NCI-H2029 treated with DMSO at 0.1 percent for 48 hours (cell line): Measurements from ENCODE around the gene CROCC2.

ENCODE experiments used
- DNase-seq: peaks from one replicate; lab custom pipeline; 2025; lab: John Stamatoyannopoulos, UW

Gene CROCC2

DNA sequence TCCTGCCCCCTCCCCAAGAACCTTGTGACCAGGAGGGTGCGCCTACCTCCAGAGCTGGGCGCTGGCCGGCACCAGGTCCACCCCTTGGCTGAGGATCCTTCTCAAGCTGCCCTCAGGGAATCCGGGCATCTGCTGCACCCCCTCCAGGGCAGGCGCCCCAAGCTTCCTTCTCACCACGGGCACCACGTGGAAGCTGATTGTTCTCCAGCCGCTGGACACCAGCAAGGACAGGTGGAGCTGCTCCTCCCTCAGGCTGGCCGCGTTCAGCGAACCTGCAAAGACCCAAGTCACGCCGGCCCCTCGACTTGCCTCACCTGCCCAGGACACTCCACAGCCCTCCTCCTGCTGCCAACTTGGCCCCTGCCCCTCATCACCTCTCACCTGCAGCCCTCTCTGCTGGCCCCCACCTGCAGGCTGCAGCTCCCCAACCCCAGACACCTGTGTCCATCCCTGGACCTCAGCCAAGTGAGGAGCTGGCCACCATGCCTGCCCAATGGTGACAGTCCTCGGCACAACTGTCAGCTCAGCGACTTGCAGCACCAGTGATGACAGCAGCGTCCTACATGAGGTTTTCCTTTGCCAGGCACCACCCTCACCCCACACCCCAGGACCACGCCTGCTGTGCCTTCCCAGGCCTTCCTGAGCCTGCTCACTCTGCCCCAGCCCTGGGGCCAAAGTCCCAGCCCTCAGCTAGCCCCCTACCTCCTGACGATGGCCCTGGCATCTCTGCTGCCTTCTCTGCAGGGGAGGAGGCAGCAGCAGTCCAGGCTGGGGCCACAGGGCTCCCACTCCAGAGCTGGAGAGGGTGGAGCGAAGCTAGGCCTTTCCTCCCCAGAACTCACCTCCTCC is 14.4 kb upstream of the CROCC2 start:
- no peak for DNase-seq

DNA sequence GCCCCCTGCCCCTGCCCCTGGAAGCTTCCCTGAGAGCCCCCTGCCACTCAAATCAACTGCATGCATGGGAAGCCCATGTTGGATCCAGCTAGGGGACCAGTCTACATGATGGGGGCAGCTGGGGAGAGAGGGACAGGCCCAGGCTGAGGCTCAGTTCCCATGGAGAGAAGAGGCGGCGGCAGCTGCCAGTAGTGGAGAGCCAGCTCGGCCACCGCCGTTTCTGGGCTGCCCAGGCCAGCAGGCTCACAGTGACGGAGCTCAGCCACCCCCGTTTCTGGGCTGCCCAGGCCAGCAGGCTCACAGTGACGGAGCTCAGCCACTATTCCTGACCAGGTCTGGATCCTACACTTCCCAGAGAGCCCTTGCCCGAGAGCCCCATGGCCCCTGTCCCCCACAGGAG is 13.8 kb upstream of the CROCC2 start:
- DNase-seq: no peak

DNA sequence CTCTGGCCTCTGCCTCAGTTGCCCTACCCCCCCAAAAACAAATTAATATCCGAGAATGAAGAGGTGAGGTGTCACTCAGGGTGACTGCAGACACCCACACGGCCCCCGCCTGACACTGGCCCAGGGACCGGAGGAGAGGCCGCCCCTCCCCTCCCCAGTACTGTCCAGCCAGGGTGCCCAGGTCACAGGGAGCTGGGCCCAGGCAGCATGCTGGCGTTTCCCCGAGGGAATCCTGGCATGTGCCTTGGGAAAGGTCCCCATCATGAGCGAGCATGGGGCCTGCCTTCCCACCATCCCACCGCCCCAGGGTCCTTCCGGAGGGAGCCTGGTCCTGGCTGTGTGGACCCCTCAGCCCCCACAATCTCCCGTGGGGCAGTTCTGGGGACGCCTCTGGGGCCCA is 13.2 kb upstream of the CROCC2 start:
- DNase-seq: no peak

DNA sequence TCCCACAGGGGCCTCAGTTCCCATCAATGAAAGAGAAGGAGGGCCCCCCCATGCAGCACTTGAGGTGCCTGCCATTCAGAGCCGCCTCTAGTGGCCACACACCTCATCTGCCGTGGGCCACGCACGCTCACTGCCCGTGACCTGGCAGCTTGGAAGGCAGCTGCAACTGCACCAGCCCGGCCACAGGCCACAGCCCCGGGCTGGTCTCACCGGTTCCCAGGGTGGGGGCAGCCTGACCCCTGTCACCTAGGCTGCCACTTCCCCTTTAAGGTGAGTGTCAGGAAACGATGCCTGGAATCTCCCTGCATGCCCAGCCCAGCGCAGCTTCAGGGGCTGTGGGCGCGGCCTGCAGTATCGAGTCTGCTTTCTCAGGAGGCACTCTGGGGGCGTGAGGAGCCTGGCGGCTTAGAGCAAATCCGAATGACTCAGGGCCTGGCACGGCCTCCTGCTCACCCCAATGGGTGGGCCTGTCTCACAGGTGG is 12.7 kb upstream of the CROCC2 start:
- DNase-seq: no peak

DNA sequence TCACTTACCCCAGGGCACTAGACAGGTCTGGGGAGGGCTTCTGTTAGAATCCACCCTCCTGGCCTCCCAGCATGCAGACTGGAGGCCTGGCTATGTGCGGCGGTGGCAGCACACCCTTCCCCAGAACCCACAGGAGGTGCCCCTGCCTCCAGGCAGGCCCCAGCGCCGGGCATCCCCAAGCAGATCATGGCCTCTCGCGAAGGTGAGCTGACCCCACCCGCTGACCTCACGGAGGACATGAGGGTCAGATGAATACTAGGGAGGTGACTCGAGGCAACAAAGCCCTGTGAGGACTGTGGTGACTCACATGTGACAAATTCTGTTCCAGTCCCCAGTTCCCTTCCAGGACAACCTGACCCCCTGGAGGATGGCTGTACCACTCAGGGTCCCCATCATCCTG is 12.1 kb upstream of the CROCC2 start:
- DNase-seq: no peak

DNA sequence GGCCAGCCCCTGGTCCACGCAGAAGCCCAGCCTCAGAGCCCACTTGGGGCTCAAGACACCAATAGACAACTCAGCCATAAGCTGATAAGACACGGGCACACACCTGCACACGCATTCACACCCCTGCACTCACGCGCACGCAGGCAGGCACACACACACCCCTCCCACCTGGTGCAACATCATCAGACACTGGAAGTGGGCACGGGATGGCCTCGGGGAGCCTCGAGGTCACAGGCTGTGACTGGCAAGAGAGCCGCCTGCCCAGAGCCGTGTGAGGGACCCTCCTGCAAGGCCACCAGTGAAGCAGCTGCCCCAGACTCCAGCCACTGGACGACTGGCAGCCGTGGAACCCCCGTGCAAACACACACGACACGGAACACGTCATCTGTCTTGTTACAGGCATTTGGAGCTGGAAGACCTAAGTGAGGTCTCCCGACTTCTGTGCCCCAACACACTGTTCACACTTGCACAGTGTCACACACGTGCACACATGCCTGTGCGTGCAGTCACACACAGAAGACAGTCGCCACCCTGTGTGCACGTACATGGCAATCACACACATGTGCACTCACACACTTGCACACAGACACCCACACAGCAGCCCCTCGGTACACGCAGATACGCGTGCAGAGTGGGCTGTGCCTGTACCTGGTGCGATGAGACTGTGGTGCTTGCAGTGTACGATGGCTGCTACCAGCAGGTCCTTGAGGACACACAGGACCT is 11.1 kb upstream of the CROCC2 start:
- no peak for DNase-seq

DNA sequence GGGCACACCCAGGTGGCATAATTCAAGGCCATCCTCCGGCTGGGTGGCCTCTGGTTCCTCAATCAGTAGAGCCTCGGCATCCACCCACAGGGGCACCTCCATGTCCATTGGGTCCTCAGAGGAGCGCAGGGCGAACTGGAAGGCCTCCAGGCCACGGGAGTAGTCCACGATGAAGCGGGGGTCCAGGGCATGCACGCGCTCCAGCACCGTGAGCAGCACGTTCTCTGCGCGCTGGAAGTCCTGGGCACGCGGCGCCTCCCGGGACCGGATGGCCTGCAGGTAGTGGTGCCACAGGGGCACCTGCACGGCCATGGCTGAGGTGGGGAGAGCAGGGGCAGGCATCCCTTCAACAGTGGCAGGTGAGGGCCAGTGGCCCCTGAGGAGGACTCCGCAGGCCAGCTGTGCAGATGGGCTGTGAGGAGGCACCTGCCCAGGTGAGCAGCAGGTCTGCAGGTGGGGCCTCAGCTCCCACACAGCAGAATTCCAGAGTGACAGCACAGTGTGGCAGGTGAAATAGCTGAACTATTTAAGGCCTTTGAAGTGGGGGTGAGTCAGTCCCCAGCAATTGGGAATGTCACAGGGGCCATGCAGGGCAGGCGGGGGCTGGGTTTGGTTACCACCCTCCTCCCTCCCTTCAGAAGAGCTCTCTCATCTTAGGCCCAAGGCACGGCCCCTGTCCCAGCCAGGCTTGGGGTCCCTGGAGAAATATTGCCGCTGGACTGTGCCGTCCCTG is 10.3 kb upstream of the CROCC2 start, which contains the start of gene MAB21L4:
MAB21L4 (minus strand) TSS at position 501 of the 733 bp plus-strand sequence; CDS start at position 342, 159 bp downstream.
- no peak for DNase-seq

DNA sequence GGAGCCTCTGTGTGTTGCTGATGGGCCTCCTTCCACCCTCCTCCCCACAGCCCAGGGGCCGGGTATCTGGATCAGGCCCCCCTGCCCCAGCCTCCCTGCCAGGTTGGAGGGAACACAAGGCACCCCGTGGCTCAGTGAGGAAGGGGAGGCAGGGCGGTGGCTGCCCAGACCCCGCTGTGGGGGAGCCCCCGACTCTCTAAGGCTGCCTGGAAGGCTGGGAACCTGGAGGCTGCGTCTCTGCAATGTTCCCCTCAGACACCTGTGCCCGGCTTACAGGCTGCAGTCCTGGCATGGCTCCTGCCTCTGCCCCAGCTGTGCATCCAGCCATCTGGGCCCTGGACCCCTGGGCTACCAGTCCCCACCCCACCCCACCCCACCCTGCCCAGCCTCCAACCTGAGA is 9.7 kb upstream of the CROCC2 start:
- no peak for DNase-seq

DNA sequence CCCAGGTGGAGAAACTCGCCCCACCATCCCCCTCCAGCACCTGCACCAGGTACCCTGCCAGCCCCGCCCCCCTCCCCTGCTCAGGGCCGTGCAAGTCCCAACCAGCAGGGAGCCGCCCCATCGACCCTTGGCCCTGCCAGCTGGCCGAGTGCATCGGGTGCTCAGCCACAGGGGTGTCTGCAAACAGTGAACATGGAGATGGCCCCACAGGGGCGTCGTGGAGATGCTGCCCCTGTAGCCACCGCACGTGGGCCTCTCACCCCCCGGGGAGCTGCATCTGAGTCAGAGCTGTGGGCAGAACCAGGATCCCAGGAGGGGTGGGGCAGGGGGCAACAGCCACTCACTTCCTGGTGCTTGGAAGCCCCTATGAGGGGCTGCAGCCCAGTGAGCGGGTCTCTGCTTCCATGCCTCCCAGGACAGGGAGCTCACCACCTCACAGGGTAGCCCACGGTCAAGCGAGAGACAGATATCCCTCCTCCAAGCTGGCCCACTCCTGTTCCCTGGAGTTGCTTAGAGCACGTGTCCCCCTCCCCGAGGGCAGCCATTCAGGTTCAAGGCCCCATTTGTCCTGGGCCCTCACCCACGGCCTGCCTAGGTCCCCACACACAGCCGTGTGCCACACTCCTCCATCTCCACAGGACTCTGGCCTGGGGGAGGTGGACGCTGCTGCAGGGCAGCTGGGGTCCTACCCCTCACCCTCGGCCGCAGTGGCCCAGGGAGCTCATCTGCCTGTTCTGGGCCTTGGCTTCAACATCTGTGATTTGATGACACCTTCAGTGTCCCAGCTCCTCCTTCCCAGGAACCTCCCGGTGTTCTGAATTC is 9.1 kb upstream of the CROCC2 start:
- DNase-seq: no peak

DNA sequence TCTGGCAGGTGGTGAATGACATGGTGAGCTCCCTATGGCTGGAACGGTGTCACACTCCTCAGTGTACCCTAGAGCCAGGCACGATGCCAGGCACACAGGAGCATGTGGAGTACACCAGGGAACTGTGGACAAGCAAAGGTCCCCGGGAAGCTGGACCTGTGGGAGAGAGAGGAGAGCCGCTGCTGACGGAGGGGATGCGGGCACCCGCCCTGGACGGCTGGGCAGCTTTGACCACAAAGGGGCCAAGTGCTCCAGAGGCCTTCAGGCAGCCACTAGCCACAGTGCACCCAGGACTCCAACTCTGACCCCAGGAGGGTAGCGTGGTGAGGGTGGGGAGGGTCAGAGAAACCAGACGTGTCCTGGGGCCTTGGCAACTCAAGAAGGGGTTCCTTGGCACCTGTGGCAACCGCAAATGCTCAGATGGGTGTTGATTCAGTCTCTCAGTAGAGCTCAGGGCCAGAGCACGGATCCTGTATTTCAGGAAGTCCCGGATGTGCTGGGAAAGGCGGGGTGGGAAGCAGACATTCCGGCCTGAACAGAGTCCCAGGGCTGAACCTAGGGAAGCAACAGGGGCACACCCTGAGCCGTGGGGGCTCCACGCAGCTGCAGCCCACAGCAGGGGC is 7.9 kb upstream of the CROCC2 start:
- no peak for DNase-seq

DNA sequence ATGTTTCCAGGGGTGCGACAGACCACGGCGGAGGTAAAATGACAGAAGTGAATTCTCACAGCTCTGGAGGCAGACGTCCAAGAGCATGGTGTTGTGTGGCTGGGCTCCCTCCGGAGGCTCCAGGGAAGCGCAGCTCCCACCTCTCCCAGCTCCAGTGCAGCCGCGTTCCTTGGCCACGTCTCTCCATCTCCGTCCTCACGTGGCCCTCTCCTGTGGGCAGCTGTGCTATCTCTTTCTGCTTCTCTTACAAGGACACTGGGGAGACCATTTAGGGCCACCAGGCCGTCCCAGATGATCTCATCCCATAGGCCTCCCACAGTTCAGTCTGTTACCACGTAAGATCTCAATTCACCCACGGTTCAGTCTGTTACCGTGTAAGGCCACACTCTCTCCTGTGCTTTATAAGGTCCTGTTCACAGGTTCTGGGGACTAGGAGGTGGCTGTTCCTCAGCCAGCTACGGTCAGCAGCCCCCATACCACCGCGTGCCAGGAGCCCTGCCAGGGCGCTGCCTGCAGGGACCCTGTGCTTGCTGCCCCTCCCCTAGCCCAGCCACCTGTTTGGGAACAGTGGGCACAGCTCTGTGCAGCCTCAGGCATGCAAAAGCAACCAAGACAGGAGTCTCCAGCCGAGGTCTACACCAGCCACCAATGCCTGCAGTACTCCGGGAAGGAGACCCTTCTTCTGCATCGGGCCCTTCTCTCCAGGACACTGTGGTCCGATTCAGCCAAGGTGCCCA is 7.2 kb upstream of the CROCC2 start:
- DNase-seq: no peak

DNA sequence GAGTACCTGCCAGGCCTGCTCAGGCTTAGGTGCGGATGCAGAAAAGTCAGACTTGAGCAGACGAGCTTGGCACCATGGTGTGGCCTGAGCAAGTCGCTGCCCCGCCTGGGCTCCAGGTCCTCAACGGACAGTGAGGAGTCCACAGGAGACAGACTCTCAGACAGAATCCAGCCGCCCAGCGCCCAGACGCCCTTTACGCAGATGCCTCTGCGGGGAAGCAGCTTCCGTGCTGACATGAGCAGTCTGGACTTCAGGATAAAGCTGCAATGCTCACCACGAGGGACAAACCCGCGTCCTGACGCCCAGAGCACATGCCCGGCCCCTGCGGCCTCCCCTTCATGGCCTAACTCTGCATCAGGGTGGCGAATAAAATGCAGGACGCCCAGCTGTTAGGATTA is 6.7 kb upstream of the CROCC2 start:
- no peak for DNase-seq

DNA sequence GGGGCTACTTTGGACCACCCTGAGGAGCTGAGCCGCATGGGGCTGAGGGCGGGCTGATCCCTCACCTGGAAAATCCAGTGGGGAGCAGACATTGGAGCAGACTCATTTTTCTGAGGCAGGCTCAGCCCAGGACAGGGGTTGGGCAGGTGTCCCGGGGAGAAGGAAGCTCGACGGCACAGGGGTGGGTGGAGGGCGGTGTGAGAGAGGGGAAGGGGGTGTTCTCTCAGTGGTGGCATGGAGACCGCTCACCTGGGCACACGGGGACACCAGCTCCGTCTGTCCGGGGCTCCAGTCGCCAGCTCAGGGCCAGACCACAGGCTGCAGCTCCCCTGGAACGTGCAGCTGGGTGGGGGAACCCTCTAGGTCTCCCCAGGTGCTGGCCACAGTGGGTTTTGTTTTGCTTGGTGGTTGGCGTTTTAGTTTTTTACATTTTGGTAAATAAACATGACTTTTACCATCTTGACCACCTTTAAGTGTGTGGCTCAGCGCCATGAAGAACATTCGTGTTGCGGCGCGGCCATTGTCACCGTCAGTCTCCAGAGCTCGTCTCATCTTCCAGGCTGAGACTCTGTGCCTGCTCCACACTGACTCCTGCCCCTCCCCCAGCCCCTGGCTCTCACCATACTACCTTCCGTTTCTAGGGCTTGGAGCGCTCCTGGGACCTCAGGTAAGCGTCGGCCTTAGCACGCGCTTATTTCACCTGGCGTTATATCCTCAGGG is 5.8 kb upstream of the CROCC2 start:
- no peak for DNase-seq

DNA sequence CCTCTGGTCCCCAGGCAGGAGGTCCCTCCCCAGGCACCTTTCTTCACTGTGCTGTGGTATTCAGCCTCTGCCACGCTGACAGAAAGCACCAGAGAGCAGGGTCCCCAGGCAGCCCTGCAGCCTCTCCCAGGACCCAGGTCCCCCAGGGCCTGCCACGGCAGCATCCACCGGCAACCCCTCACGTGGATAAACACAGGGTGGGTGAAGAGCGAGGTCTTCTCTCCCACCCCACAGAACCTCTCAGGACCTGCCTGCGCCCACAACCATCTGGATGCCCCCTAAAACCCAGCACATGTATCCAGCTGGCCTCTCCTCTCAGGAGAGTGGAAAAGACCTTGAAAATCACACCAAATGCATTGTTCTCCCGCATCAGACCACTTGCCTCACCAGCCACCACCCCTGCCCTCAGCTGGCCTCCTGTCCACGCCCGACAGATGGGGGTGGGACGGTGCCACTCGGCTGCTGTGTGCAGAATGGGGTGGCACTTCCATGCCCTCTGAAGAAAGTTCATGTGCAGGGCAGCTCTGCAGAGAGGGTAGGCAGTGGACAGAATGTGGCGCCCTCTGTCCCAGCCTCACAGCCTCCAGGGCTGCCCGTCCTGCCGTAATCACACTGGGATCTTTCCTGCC is 4.0 kb upstream of the CROCC2 start:
- no peak for DNase-seq

DNA sequence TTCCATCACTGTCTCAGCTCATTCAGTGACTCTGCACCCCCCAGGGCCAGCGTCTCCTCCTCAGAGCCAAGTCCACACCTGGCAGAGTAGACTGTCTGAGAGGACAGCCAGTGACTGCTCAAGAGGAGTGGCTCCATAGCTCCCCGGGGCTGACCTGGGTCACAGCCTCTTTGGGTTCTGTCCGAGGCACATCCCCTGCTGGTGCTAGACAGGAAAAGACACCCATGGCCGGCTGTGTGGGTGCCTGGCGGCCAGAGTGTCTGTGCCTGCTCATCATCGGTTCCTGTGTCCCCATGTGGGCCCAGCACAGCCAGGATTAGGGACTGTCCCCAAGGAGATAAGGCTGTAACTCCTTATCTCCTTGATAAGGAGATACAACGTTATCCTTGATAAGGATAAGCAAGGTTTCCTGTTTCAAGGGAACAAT is 3.5 kb upstream of the CROCC2 start:
- no peak for DNase-seq

DNA sequence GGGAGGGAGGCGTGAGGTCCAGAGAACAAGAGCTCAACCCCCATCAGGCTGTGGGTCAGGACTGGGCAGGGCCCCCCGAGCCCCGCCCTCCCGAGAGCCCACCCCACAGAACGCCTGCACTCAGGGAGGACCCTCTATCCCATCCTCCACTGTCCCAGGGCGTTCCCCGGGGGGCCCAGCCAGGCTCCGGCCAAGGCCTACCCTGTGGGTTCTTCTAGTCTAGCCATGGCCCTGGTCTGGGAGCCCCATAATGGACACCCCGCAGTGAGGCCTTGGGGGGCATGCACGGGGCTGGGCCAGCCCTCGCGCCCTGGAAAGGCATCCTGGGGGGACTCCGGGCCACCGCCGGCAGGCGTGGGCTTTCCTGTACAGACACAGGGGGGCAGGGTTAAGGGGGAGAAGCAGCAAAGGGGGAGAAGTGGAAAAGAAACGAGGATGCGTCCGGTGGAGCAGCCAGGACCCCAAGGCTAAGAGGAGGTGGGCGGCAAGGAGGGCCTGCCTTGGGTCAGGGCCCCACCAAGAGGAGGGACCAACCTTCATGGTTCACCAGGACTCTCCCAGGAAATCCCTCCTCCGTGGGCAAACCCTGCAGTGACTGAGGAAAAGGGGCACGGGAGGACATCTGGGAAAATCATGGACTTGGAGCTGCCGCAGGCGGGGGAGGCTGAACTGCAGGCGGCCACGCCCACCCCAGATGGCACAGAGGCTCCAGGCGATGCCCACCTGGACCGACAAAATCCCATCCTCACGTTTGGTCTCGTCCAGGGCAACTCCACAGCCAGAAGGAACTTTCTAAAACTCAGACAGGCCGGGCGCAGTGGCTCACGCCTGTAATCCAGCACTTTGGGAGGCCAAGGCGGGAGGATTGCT is 2.7 kb upstream of the CROCC2 start:
- no peak for DNase-seq

DNA sequence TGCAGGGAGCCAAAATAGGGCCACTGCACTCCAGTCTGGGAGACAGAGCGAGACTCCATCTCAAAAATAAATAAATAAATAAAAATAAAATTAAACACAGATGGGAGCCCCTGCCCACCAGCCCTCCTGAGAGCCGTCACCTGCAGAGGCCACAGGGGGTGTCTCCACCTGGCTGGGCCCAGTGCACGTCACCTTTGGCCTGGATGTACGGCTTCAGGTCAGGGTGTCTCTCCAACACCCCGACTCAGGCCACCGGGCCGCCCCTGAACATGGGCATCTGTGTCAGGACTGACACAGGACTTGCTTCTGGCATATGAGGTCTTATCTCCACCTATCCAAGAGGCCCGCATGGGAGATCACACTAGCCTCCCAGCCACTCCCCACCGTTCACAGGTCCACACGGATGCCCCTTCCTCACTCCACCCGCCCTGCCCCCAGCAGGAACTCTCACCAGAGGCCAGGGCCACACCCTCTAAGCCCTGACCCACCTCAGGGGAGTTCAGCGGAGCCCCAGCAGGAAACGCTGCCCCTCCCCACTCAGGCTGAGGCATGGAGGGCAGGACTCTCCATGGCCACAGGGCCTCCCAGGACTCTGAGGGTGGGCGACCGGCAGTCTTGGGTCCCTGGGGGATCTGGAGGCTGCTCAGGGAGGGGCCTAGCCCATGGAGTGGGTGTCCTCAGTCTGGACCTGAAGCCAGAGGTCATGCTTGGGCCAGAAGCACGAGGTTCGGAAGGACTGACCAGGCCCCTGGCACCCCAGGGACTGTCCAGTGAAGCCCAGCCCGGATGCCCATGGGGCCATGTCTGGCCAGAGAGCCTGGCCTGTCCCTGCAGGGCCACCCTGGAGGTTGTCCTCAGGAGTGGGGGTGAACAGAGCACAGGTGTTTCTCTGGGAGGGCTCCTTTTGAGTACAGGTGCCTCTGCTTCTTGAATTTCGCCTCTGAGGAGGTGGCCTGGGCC is 1.6 kb upstream of the CROCC2 start:
- no peak for DNase-seq
